ENCODE data around the gene RFC2. TPM values are rescaled to one million over a fixed set of nuclear protein-coding genes. Genes with fewer than 3 reads are reported as not detected.

RFC2 gene
- total RNA-seq, 4 donors from 2014 or later = 4.9 to 31.4 (median 19.2) TPM

- Histone ChIP-seq H3K4me1 (peaks cover 0 to 8% of the 10 kb centered on the region in 2 donors), H3K27ac (no peak overlapping the region), H3K36me3 (no peaks in the 10 kb centered on the region), H3K27me3 (no peaks in the 10 kb centered on the region), H3K4me3 (no peak overlapping the region), H3K9me3 (no peaks in the 10 kb centered on the region)
- no peak for DNase-seq
- TF ChIP-seq POLR2A (IDR thresholded peaks at IDR 0.05) (no peak), CTCF (IDR thresholded peaks at IDR 0.05) (no peak)
- intact Hi-C loops (cut with DNase I; ENCODE audit: low total_unique reads) = no loop called here
Observed at GRCh38 chr7:74287303-74288033, 33.3 kb upstream of the RFC2 start.

GRCh38 chr7:74286131-74286530, 31.9 kb upstream of the RFC2 start:
- Histone ChIP-seq H3K4me1 (peaks cover 0 to 8% of the 10 kb centered on the region in 2 donors), H3K27ac (no peak overlapping the region), H3K27me3 (no peaks in the 10 kb centered on the region), H3K36me3 (no peaks in the 10 kb centered on the region), H3K9me3 (no peaks in the 10 kb centered on the region), H3K4me3 (no peak overlapping the region)
- intact Hi-C loops (cut with DNase I; ENCODE audit: low total_unique reads) = no loop called here
- DNase-seq = no peak
- no peak for TF ChIP-seq CTCF (IDR thresholded peaks at IDR 0.05)
- TF ChIP-seq POLR2A (IDR thresholded peaks at IDR 0.05) = no peak

GRCh38 chr7:74284781-74285259, 30.6 kb upstream of the RFC2 start:
- H3K27ac ChIP-seq = no peak overlapping the region
- H3K27me3 ChIP-seq = no peaks in the 10 kb centered on the region
- no peak overlapping the region for H3K4me3 ChIP-seq
- DNase-seq = no peak
- no peaks in the 10 kb centered on the region for H3K9me3 ChIP-seq
- H3K4me1 ChIP-seq = peaks cover 0 to 3% of the 10 kb centered on the region in 2 donors
- H3K36me3 ChIP-seq = no peaks in the 10 kb centered on the region
- TF ChIP-seq CTCF (IDR thresholded peaks at IDR 0.05) (no peak), POLR2A (IDR thresholded peaks at IDR 0.05) (no peak)
- intact Hi-C loops (cut with DNase I; ENCODE audit: low total_unique reads) = no loop called here

- Histone ChIP-seq H3K9me3 (no peaks in the 10 kb centered on the region), H3K36me3 (no peaks in the 10 kb centered on the region), H3K4me1 (peaks cover 0 to 3% of the 10 kb centered on the region in 2 donors), H3K27me3 (no peaks in the 10 kb centered on the region), H3K27ac (no peak overlapping the region), H3K4me3 (no peak overlapping the region)
- intact Hi-C loops (cut with DNase I; ENCODE audit: low total_unique reads) = no loop called here
- TF ChIP-seq POLR2A (IDR thresholded peaks at IDR 0.05) (no peak), CTCF (IDR thresholded peaks at IDR 0.05) (no peak)
- no peak for DNase-seq
Observed at GRCh38 chr7:74283858-74284447, 29.8 kb upstream of the RFC2 start.

GRCh38 chr7:74282748-74283459, 28.7 kb upstream of the RFC2 start:
- Histone ChIP-seq H3K27me3 (no peaks in the 10 kb centered on the region), H3K36me3 (no peaks in the 10 kb centered on the region), H3K9me3 (no peaks in the 10 kb centered on the region), H3K27ac (no peak overlapping the region), H3K4me3 (no peak overlapping the region), H3K4me1 (peaks cover 0 to 3% of the 10 kb centered on the region in 2 donors)
- no peak for TF ChIP-seq POLR2A (IDR thresholded peaks at IDR 0.05)
- TF ChIP-seq CTCF (IDR thresholded peaks at IDR 0.05) = no peak
- intact Hi-C loops (cut with DNase I; ENCODE audit: low total_unique reads) = no loop called here
- no peak for DNase-seq
